ENCODE data around the gene NUP93.
"Not testable (repeated sequence)": the region's sequence is repeated elsewhere in the genome, so short reads cannot be mapped to it uniquely, and the experiment has no call there.

DNA sequence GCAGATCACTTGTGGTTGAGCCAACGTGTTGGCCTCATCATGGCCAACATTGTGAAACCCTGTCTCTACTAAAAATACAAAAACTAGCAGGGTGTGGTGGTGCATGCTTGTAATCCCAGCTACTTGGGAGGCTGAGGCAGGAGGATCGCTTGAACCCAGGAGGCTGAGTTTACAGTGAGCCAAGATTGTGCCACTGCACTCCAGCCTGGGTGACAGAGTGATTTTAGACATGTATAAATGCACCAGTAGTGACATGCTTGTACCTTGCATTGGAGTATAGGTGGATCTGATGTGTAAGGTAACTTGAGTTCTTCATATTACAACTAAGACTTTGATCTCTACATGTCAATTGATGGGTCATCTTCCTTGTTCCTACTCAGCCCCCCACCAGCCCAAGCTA is 67.1 kb downstream of the NUP93 start:
- not testable (repeated sequence) for TF ChIP-seq EZH2 (IDR thresholded peaks at IDR 0.05; ENCODE audit: low read depth)
- TF ChIP-seq, protein P1, sequence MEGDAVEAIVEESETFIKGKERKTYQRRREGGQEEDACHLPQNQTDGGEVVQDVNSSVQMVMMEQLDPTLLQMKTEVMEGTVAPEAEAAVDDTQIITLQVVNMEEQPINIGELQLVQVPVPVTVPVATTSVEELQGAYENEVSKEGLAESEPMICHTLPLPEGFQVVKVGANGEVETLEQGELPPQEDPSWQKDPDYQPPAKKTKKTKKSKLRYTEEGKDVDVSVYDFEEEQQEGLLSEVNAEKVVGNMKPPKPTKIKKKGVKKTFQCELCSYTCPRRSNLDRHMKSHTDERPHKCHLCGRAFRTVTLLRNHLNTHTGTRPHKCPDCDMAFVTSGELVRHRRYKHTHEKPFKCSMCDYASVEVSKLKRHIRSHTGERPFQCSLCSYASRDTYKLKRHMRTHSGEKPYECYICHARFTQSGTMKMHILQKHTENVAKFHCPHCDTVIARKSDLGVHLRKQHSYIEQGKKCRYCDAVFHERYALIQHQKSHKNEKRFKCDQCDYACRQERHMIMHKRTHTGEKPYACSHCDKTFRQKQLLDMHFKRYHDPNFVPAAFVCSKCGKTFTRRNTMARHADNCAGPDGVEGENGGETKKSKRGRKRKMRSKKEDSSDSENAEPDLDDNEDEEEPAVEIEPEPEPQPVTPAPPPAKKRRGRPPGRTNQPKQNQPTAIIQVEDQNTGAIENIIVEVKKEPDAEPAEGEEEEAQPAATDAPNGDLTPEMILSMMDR (conservative IDR thresholded peaks at IDR 0.05), result not testable (repeated sequence)
